Measurements from ENCODE around the gene CBLIF.

CBLIF gene

GRCh38 chr11:59801160-59801706 lies 44.1 kb downstream of the CBLIF start:
- Histone ChIP-seq H3K4me3 (replicated peaks; ENCODE audit: insufficient read depth, low read length) (no peak overlapping the region), H3K27me3 (ENCODE audit: insufficient read depth, poor library complexity, severe bottlenecking) (no peaks in the 10 kb centered on the region), H3K27ac (replicated peaks) (no peak overlapping the region)
- no peak for DNase-seq (ENCODE audit: low read depth in 1 of 2, low spot score in 1 of 2)
- TF ChIP-seq GABPA (IDR thresholded peaks at IDR 0.05; ENCODE audit: low read depth), result no peak
- no peak for TF ChIP-seq CTCF (IDR thresholded peaks at IDR 0.05; ENCODE audit: insufficient read depth, low read length)
- no peak for TF ChIP-seq POLR2AphosphoS5 (IDR thresholded peaks at IDR 0.05; ENCODE audit: low read depth)
- no peak for TF ChIP-seq SPI1 (IDR thresholded peaks at IDR 0.05; ENCODE audit: borderline replicate concordance, low read depth)
- TF ChIP-seq REST (IDR thresholded peaks at IDR 0.05; ENCODE audit: insufficient replicate concordance, low read depth), result no peak

DNA sequence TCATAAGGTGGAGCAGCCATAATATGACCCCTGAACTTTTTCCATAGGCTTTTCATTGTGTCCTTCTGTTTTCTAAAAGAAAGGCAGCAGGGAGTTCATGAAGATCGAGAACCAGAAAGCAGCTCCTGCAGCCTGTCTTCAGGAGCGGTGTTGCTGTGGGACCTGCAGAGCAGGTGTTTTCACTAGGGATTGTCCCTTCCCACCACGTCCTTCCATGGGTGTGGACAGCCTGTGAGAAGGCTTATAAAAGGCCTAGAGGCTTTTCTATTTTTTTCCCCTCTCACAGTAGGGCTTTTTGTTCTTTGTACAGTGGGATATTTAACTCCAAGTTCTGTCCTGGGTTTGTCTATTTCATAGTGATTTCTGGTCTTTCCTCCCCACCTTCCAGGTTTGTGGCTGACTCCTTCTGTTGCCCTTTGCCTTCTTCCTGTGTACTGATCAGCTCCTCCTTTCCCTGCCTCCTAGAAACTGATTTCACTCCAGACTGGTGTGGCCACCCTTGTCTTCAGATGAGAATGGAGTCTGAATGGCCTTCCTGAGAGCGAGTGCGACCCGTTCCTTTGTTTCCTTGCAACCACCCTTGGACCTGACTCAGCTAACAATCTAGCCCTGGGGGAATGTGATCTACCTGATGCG lies 44.8 kb downstream of the CBLIF start:
- H3K27me3 ChIP-seq (ENCODE audit: insufficient read depth, poor library complexity, severe bottlenecking), result no peaks in the 10 kb centered on the region
- no peak for DNase-seq (ENCODE audit: low read depth in 1 of 2, low spot score in 1 of 2)
- H3K4me3 ChIP-seq (replicated peaks; ENCODE audit: insufficient read depth, low read length), result no peak overlapping the region
- H3K27ac ChIP-seq (replicated peaks), result no peak overlapping the region
- TF ChIP-seq REST (IDR thresholded peaks at IDR 0.05; ENCODE audit: insufficient replicate concordance, low read depth), result no peak
- no peak for TF ChIP-seq CTCF (IDR thresholded peaks at IDR 0.05; ENCODE audit: insufficient read depth, low read length)
- TF ChIP-seq SPI1 (IDR thresholded peaks at IDR 0.05; ENCODE audit: borderline replicate concordance, low read depth), result no peak
- no peak for TF ChIP-seq POLR2AphosphoS5 (IDR thresholded peaks at IDR 0.05; ENCODE audit: low read depth)
- TF ChIP-seq GABPA (IDR thresholded peaks at IDR 0.05; ENCODE audit: low read depth), result no peak

- H3K27me3 ChIP-seq (ENCODE audit: insufficient read depth, poor library complexity, severe bottlenecking), result no peaks in the 10 kb centered on the region
- no peak for DNase-seq (ENCODE audit: low read depth in 1 of 2, low spot score in 1 of 2)
- H3K4me3 ChIP-seq (replicated peaks; ENCODE audit: insufficient read depth, low read length), result no peak overlapping the region
- no peak overlapping the region for H3K27ac ChIP-seq (replicated peaks)
- TF ChIP-seq SPI1 (IDR thresholded peaks at IDR 0.05; ENCODE audit: borderline replicate concordance, low read depth) (no peak), GABPA (IDR thresholded peaks at IDR 0.05; ENCODE audit: low read depth) (no peak), POLR2AphosphoS5 (IDR thresholded peaks at IDR 0.05; ENCODE audit: low read depth) (no peak), CTCF (IDR thresholded peaks at IDR 0.05; ENCODE audit: insufficient read depth, low read length) (no peak), REST (IDR thresholded peaks at IDR 0.05; ENCODE audit: insufficient replicate concordance, low read depth) (no peak)
Observed at GRCh38 chr11:59794417-59794816, 50.9 kb downstream of the CBLIF start.

Data from HL-60 (cell line).